Measurements from ENCODE around the gene SQSTM1.

SQSTM1 gene

GRCh38 chr5:179816401-179816795 is 4.3 kb upstream of the SQSTM1 start:
- H3K27me3 ChIP-seq (ENCODE audit: insufficient read depth, poor library complexity, severe bottlenecking), result no peaks in the 10 kb centered on the region
- no peak for DNase-seq (ENCODE audit: low read depth in 1 of 2, low spot score in 1 of 2)
- H3K4me3 ChIP-seq (replicated peaks; ENCODE audit: insufficient read depth, low read length), result no peak overlapping the region
- no peak overlapping the region for H3K27ac ChIP-seq (replicated peaks)
- no peak for TF ChIP-seq POLR2AphosphoS5 (IDR thresholded peaks at IDR 0.05; ENCODE audit: low read depth)
- TF ChIP-seq REST (IDR thresholded peaks at IDR 0.05; ENCODE audit: insufficient replicate concordance, low read depth), result no peak
- TF ChIP-seq GABPA (IDR thresholded peaks at IDR 0.05; ENCODE audit: low read depth), result no peak
- no peak for TF ChIP-seq CTCF (IDR thresholded peaks at IDR 0.05; ENCODE audit: insufficient read depth, low read length)
- TF ChIP-seq SPI1 (IDR thresholded peaks at IDR 0.05; ENCODE audit: borderline replicate concordance, low read depth), result no peak

DNA sequence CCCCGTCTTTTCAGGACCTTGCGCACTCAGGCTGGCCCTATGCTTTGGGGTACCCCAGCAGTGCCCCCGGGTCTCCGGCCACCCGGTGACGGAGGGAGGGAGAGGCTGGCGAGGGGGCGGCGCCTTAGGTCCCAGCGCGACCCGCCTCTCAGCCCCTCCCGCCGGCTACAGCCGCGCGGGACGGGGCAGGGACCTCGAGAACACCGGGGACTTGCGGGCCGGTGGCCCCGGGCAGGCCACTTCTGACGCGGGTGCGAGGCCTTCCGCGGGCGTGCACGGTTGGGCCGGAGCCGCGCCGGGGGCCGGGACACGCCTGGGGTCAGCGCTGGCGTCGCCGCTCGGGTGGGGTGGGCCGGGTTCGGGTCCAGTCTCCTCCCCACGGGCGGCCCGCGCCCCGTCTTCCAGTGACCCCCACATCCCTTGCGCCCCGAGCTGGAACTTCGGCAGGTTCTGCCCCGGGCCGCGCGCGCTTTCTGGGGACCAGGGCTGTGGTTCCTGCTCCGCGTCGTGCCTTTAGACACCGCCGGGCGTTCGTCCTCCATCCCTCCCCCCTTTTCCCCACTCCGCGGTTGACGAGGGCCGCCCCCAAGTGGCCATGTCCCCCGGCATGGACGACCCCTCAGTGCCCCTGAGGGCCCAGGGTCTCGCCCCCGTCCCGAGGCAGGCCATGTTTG is 3.8 kb upstream of the SQSTM1 start:
- no peak for DNase-seq (ENCODE audit: low read depth in 1 of 2, low spot score in 1 of 2)
- TF ChIP-seq REST (IDR thresholded peaks at IDR 0.05; ENCODE audit: insufficient replicate concordance, low read depth) (no peak), SPI1 (IDR thresholded peaks at IDR 0.05; ENCODE audit: borderline replicate concordance, low read depth) (no peak), CTCF (IDR thresholded peaks at IDR 0.05; ENCODE audit: insufficient read depth, low read length) (no peak), GABPA (IDR thresholded peaks at IDR 0.05; ENCODE audit: low read depth) (no peak), POLR2AphosphoS5 (IDR thresholded peaks at IDR 0.05; ENCODE audit: low read depth) (no peak)
- no peaks in the 10 kb centered on the region for H3K27me3 ChIP-seq (ENCODE audit: insufficient read depth, poor library complexity, severe bottlenecking)
- no peak overlapping the region for H3K4me3 ChIP-seq (replicated peaks; ENCODE audit: insufficient read depth, low read length)
- no peak overlapping the region for H3K27ac ChIP-seq (replicated peaks)

GRCh38 chr5:179817470-179817840 is 3.2 kb upstream of the SQSTM1 start:
- Histone ChIP-seq H3K27me3 (ENCODE audit: insufficient read depth, poor library complexity, severe bottlenecking) (no peaks in the 10 kb centered on the region), H3K4me3 (replicated peaks; ENCODE audit: insufficient read depth, low read length) (no peak overlapping the region), H3K27ac (replicated peaks) (no peak overlapping the region)
- DNase-seq (ENCODE audit: low read depth in 1 of 2, low spot score in 1 of 2), result no peak
- TF ChIP-seq SPI1 (IDR thresholded peaks at IDR 0.05; ENCODE audit: borderline replicate concordance, low read depth), result no peak
- TF ChIP-seq CTCF (IDR thresholded peaks at IDR 0.05; ENCODE audit: insufficient read depth, low read length), result no peak
- TF ChIP-seq POLR2AphosphoS5 (IDR thresholded peaks at IDR 0.05; ENCODE audit: low read depth), result no peak
- TF ChIP-seq REST (IDR thresholded peaks at IDR 0.05; ENCODE audit: insufficient replicate concordance, low read depth), result no peak
- no peak for TF ChIP-seq GABPA (IDR thresholded peaks at IDR 0.05; ENCODE audit: low read depth)
